Muscle of arm (tissue), 12 donors: ENCODE measurements around the gene UNC79. TPM values are rescaled to one million over a fixed set of nuclear protein-coding genes. Genes with fewer than 3 reads are reported as not detected.

Experiments used
- DNase-seq: peaks from one replicate; pipeline ENCODE4 v3.0.0-alpha.2; 2013
- polyA plus RNA-seq, 12 donors: library from polyadenylated mRNA; unstranded; fragments of 120-200 nt; gene quantifications; one replicate each; pipeline ENCODE4 v1.2.1, GENCODE V29; 2013; ENCODE audit not compliant: insufficient read length in 12 of 12

UNC79 gene
- polyA plus RNA-seq, 12 donors, result 0.22 to 0.78 (median 0.53) TPM; not detected in 2

GRCh38 chr14:93657875-93658274 is 227.1 kb downstream of the UNC79 start:
- no peak for DNase-seq

- DNase-seq, result no peak
These were observed 232.6 kb downstream of the UNC79 start for GRCh38 chr14:93663317-93663716.

- DNase-seq, result no peak
These were observed 234.4 kb downstream of the UNC79 start for GRCh38 chr14:93665169-93665568.

GRCh38 chr14:93669632-93670031 is 238.9 kb downstream of the UNC79 start:
- no peak for DNase-seq

- no peak for DNase-seq
These were observed 243.6 kb downstream of the UNC79 start for GRCh38 chr14:93674343-93674742.

- no peak for DNase-seq
These were observed 244.9 kb downstream of the UNC79 start for GRCh38 chr14:93675651-93676050.

GRCh38 chr14:93676416-93676958 is 245.7 kb downstream of the UNC79 start:
- DNase-seq, result no peak

GRCh38 chr14:93682459-93682858 is 251.7 kb downstream of the UNC79 start:
- DNase-seq, result no peak

- DNase-seq, result peak; percentile 13
These were observed 252.5 kb downstream of the UNC79 start for GRCh38 chr14:93683226-93683625.

GRCh38 chr14:93685121-93685895 is 254.6 kb downstream of the UNC79 start:
- no peak for DNase-seq

GRCh38 chr14:93686268-93686667 is 255.5 kb downstream of the UNC79 start:
- DNase-seq, result no peak

GRCh38 chr14:93688239-93688666 is 257.5 kb downstream of the UNC79 start:
- DNase-seq, result no peak

- DNase-seq, result no peak
These were observed 258.1 kb downstream of the UNC79 start for GRCh38 chr14:93688820-93689219.

GRCh38 chr14:93690146-93690545 is 259.4 kb downstream of the UNC79 start:
- no peak for DNase-seq

GRCh38 chr14:93691042-93691780 is 260.5 kb downstream of the UNC79 start:
- DNase-seq, result no peak

GRCh38 chr14:93693914-93694313 is 263.2 kb downstream of the UNC79 start:
- no peak for DNase-seq

GRCh38 chr14:93700928-93701327 is 270.2 kb downstream of the UNC79 start:
- no peak for DNase-seq

- DNase-seq, result no peak
These were observed 270.8 kb downstream of the UNC79 start for GRCh38 chr14:93701562-93701961.

GRCh38 chr14:93702946-93703345 is 272.2 kb downstream of the UNC79 start:
- no peak for DNase-seq

- DNase-seq, result no peak
These were observed 273.2 kb downstream of the UNC79 start for GRCh38 chr14:93703941-93704340.

- DNase-seq, result no peak
These were observed 274.9 kb downstream of the UNC79 start for GRCh38 chr14:93705513-93706156.

- DNase-seq, result no peak
These were observed 275.7 kb downstream of the UNC79 start for GRCh38 chr14:93706360-93706955.
